ENCODE results near the gene EMILIN2. TPM values are rescaled to one million over a fixed set of nuclear protein-coding genes. Genes with fewer than 3 reads are reported as not detected.
A peak's percentile ranks its signal among the peaks of the same experiment; 100 is the strongest.

The EMILIN2 gene
- total RNA-seq, 1 experiment from 2014 or later: 20.0 TPM

DNA sequence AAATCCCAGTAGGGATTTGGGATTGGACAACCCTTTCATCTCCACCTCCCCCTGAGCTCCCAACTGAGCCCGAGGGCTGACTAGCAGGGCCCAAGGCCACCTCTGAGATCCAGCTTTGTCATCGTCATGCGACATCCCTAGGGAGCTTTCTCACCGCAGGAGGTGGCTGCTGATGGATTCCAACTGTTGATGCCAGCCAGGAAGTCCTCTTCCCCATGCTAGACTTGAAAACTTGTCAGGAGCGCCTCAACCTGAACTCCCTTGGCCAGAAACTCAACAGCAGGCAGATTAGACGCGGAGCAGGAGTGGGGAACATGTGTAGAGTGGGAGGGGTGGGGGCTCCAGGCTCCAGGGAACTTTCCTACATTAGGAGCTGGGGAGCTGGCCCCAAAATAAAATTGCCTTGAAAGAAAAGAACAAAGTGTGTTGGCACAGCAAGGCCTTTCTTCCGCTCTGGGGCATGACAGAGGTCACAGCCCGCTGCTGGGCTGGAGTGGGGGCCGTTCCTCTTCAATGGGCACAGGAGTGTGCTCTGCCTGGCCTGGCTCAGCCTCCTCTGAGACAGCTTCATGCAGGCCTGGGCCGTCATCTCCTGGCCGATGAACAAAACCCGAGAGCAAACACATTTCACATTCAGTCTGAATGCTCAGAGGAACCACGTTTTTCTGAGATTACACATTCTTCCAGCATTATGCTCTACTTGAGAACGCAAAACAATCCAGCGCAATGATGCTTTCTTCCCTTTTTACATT, 34.5 kb downstream of the EMILIN2 start:
- no peak overlapping the region for H2BK20ac ChIP-seq (ENCODE audit: low read depth, low read length, poor library complexity, severe bottlenecking)
- H3K36me3 Mint-ChIP-seq (ENCODE audit: insufficient read depth in 1 of 3, low read depth in 3 of 3): peaks cover 0 to under 1% (median 0%) of the 10 kb centered on the region in 3 experiments; a peak in 2 of 7 replicates
- DNase-seq: no peak
- H3K27ac ChIP-seq (ENCODE audit: insufficient read length, low read depth, low read length): no peak overlapping the region
- no peak overlapping the region for H2BK120ac ChIP-seq (ENCODE audit: low read depth, low read length, poor library complexity, severe bottlenecking)
- no peak overlapping the region for H4K8ac ChIP-seq (replicated peaks; ENCODE audit: insufficient read length, low read depth, low read length)
- H3K4me2 ChIP-seq (ENCODE audit: insufficient read depth, insufficient read length, low read length): no peak overlapping the region
- H3K79me2 ChIP-seq (ENCODE audit: insufficient read depth, low read length): no peaks in the 10 kb centered on the region
- H3K79me1 ChIP-seq (ENCODE audit: insufficient read depth, low read depth, low read length, poor library complexity, severe bottlenecking): no peaks in the 10 kb centered on the region
- WGBS (ENCODE audit: extremely low coverage, insufficient read length, low lambda C conversion rate): no CpG with 5 or more reads among the region's 16 CpGs
- H3K56ac ChIP-seq (ENCODE audit: insufficient read length, low read depth, low read length): no peak overlapping the region
- no peak overlapping the region for H4K91ac ChIP-seq (ENCODE audit: insufficient read length, low read depth, low read length)
- no peaks in the 10 kb centered on the region for H4K20me1 ChIP-seq (ENCODE audit: control insufficient read depth, insufficient read depth, insufficient read length)
- TF ChIP-seq, protein P1, sequence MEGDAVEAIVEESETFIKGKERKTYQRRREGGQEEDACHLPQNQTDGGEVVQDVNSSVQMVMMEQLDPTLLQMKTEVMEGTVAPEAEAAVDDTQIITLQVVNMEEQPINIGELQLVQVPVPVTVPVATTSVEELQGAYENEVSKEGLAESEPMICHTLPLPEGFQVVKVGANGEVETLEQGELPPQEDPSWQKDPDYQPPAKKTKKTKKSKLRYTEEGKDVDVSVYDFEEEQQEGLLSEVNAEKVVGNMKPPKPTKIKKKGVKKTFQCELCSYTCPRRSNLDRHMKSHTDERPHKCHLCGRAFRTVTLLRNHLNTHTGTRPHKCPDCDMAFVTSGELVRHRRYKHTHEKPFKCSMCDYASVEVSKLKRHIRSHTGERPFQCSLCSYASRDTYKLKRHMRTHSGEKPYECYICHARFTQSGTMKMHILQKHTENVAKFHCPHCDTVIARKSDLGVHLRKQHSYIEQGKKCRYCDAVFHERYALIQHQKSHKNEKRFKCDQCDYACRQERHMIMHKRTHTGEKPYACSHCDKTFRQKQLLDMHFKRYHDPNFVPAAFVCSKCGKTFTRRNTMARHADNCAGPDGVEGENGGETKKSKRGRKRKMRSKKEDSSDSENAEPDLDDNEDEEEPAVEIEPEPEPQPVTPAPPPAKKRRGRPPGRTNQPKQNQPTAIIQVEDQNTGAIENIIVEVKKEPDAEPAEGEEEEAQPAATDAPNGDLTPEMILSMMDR (conservative IDR thresholded peaks at IDR 0.05): no peak
- H2AK5ac ChIP-seq (ENCODE audit: insufficient read length, low read length): no peak overlapping the region
- no peak overlapping the region for H3K18ac ChIP-seq (ENCODE audit: insufficient read length, low read depth, low read length)
- H3K27me3 ChIP-seq (ENCODE audit: insufficient read depth, low read length): no peaks in the 10 kb centered on the region
- H3K23ac ChIP-seq (ENCODE audit: insufficient read length, low read depth, low read length): no peak overlapping the region
- H3T11ph ChIP-seq (ENCODE audit: low read length): no peak overlapping the region
- H2AFZ ChIP-seq (ENCODE audit: low read length): no peak overlapping the region
- H3K4me1 Mint-ChIP-seq: peaks cover 12 to 19% of the 10 kb centered on the region in 2 experiments
- no peak overlapping the region for H2BK12ac ChIP-seq (ENCODE audit: insufficient read length, low read depth, low read length)
- H3K9me3 Mint-ChIP-seq: peaks cover 2 to 3% of the 10 kb centered on the region in 2 experiments; a peak in 2 of 5 replicates
- H3K27ac Mint-ChIP-seq: peak overlapping the region in 2 of 3 experiments; percentile 1 to 14; a peak in 2 of 7 replicates
- no peak overlapping the region for H3K9ac ChIP-seq (ENCODE audit: extremely low read depth, insufficient read length, low read length)
- no peak overlapping the region for H2BK15ac ChIP-seq (ENCODE audit: low read depth, low read length)
- H3K4me1 ChIP-seq (ENCODE audit: insufficient read depth, low read length): no peaks in the 10 kb centered on the region
- H4K5ac ChIP-seq (ENCODE audit: insufficient read length, low read depth, low read length): no peak overlapping the region
- no peak overlapping the region for H3K14ac ChIP-seq (ENCODE audit: insufficient read depth, low read length)
- H3K9me3 ChIP-seq (ENCODE audit: control insufficient read depth, low read depth, low read length): no peaks in the 10 kb centered on the region
- H2BK5ac ChIP-seq (ENCODE audit: insufficient read length, low read length): no peak overlapping the region
- H3K4ac ChIP-seq (ENCODE audit: low read depth, low read length): no peak overlapping the region
- H3K27me3 Mint-ChIP-seq (ENCODE audit: low read depth): no peaks in the 10 kb centered on the region
- H3K23me2 ChIP-seq (ENCODE audit: insufficient read length, low read depth, low read length, poor library complexity, severe bottlenecking): peaks cover 2% of the 10 kb centered on the region
- no peak overlapping the region for H3K4me3 Mint-ChIP-seq
